OCI-LY1 (cell line): ENCODE results near the gene TDO2.

Source experiments
- H2AFZ ChIP-seq: fragments of 200-600 bp; sonication (generic), shearing (Covaris generic); 2 replicates; pipeline ENCODE4 v1.6.0; 2014; ENCODE audit warnings: antibody characterized with exemption, mild to moderate bottlenecking, low read length
- H3F3A ChIP-seq: fragments of 200-600 bp; sonication (generic), shearing (Covaris generic); 2 replicates; pipeline ENCODE4 v1.6.0; 2014; ENCODE audit warnings: mild to moderate bottlenecking, antibody characterized with exemption, low read length, moderate library complexity; ENCODE audit not compliant: insufficient read depth
- H3K27ac ChIP-seq: fragments of 200-600 bp; sonication (generic); 2 replicates; pipeline ENCODE4 v1.5.1; 2014; ENCODE audit warnings: low read length, mixed run types, mild to moderate bottlenecking, low read depth; ENCODE audit not compliant: poor library complexity, severe bottlenecking
- H3K27me3 ChIP-seq: fragments of 200-600 bp; sonication (generic); 2 replicates; pipeline ENCODE4 v1.6.0; 2014; ENCODE audit warnings: antibody characterized with exemption, mild to moderate bottlenecking, low read length, moderate library complexity; ENCODE audit not compliant: insufficient read depth
- H3K36me3 ChIP-seq: fragments of 200-600 bp; sonication (generic); 2 replicates; pipeline ENCODE4 v1.6.1; 2014; ENCODE audit warnings: mild to moderate bottlenecking, antibody characterized with exemption, low read length, moderate library complexity, mixed read lengths; ENCODE audit not compliant: insufficient read depth
- H3K4me1 ChIP-seq: fragments of 200-600 bp; sonication (generic); 2 replicates; pipeline ENCODE4 v1.5.1; 2014; ENCODE audit warnings: mild to moderate bottlenecking, low read length, moderate library complexity; ENCODE audit not compliant: insufficient read depth, severe bottlenecking
- H3K4me2 ChIP-seq: fragments of 200-600 bp; sonication (generic), shearing (Covaris generic); 2 replicates; pipeline ENCODE4 v1.6.1; 2014; ENCODE audit warnings: low read length
- H3K4me3 ChIP-seq: fragments of 200-600 bp; sonication (generic); 2 replicates; pipeline ENCODE4 v1.5.1; 2014; ENCODE audit warnings: low read length, low read depth, mild to moderate bottlenecking, mixed read lengths; ENCODE audit not compliant: poor library complexity, severe bottlenecking
- H3K79me2 ChIP-seq: fragments of 200-600 bp; shearing (Covaris generic); 2 replicates; pipeline ENCODE4 v1.6.1; 2016; ENCODE audit warnings: mixed run types, low read length, mixed read lengths; ENCODE audit not compliant: insufficient read depth
- H3K9ac ChIP-seq: fragments of 200-600 bp; sonication (generic), shearing (Covaris generic); 2 replicates; pipeline ENCODE4 v1.6.1; 2014; ENCODE audit warnings: mild to moderate bottlenecking, low read length, mixed read lengths
- H3K9me2 ChIP-seq: fragments of 200-600 bp; sonication (generic), shearing (Covaris generic); 2 replicates; pipeline ENCODE4 v1.6.1; 2014; ENCODE audit warnings: low read depth, mild to moderate bottlenecking, low read length, mixed read lengths
- H3K9me3 ChIP-seq: fragments of 200-600 bp; shearing (Covaris generic); 2 replicates; pipeline ENCODE4 v1.6.1; 2014; ENCODE audit warnings: low read length, mixed read lengths
- H4K20me1 ChIP-seq: fragments of 200-600 bp; sonication (generic), shearing (Covaris generic); 2 replicates; pipeline ENCODE4 v1.6.0; 2016; ENCODE audit warnings: mild to moderate bottlenecking, low read length; ENCODE audit not compliant: insufficient read depth
- CTCF ChIP-seq: fragments of 200-600 bp; sonication (generic), shearing (Covaris generic); IDR thresholded peaks from 2 replicates; pipeline ENCODE4 v1.5.1; 2017; ENCODE audit warnings: mild to moderate bottlenecking, antibody characterized with exemption, low read length, moderate library complexity, mixed read lengths
- EZH2 ChIP-seq: fragments of 200-600 bp; sonication (generic), shearing (Covaris generic); IDR thresholded peaks from 2 replicates; pipeline ENCODE4 v1.8.0; 2017; ENCODE audit warnings: borderline replicate concordance, mixed run types, mild to moderate bottlenecking, antibody characterized with exemption, low read length, moderate library complexity, mixed read lengths

Gene TDO2

GRCh38 chr4:155941820-155942219 is 38.3 kb downstream of the TDO2 start:
- Histone ChIP-seq H3K4me1 (no peaks in the 10 kb centered on the region), H3F3A (no peaks in the 10 kb centered on the region), H3K79me2 (no peaks in the 10 kb centered on the region), H3K4me3 (no peak overlapping the region), H2AFZ (no peak overlapping the region), H3K36me3 (no peaks in the 10 kb centered on the region), H4K20me1 (no peaks in the 10 kb centered on the region), H3K27ac (no peak overlapping the region), H3K27me3 (no peaks in the 10 kb centered on the region), H3K9me3 (no peaks in the 10 kb centered on the region), H3K4me2 (no peak overlapping the region), H3K9me2 (no peaks in the 10 kb centered on the region), H3K9ac (no peak overlapping the region)
- TF ChIP-seq CTCF (no peak), EZH2 (no peak)

GRCh38 chr4:155943605-155944291 is 40.3 kb downstream of the TDO2 start:
- no peak overlapping the region for H3K4me3 ChIP-seq

GRCh38 chr4:155944516-155944915 is 41.0 kb downstream of the TDO2 start:
- Histone ChIP-seq H3K9me2 (no peaks in the 10 kb centered on the region), H3K79me2 (no peaks in the 10 kb centered on the region)
- TF ChIP-seq CTCF = no peak
- TF ChIP-seq EZH2 = no peak

More at GRCh38 chr4:155943605-155944291, 40.3 kb downstream of the TDO2 start:
- no peak for TF ChIP-seq CTCF
- H3K4me1 ChIP-seq = no peaks in the 10 kb centered on the region
- no peak overlapping the region for H3K27ac ChIP-seq
- no peaks in the 10 kb centered on the region for H3K27me3 ChIP-seq
- H2AFZ ChIP-seq = no peak overlapping the region
- H3K9ac ChIP-seq = no peak overlapping the region
- no peaks in the 10 kb centered on the region for H3K9me2 ChIP-seq
- no peaks in the 10 kb centered on the region for H4K20me1 ChIP-seq
- H3K79me2 ChIP-seq = no peaks in the 10 kb centered on the region
- no peaks in the 10 kb centered on the region for H3K9me3 ChIP-seq
- H3K36me3 ChIP-seq = no peaks in the 10 kb centered on the region
- H3K4me2 ChIP-seq = no peak overlapping the region
- H3F3A ChIP-seq = no peaks in the 10 kb centered on the region

More at GRCh38 chr4:155944516-155944915, 41.0 kb downstream of the TDO2 start:
- Histone ChIP-seq H3K4me2 (no peak overlapping the region), H3F3A (no peaks in the 10 kb centered on the region), H3K4me1 (no peaks in the 10 kb centered on the region), H2AFZ (no peak overlapping the region), H3K27ac (no peak overlapping the region), H4K20me1 (no peaks in the 10 kb centered on the region), H3K36me3 (no peaks in the 10 kb centered on the region), H3K4me3 (no peak overlapping the region), H3K27me3 (no peaks in the 10 kb centered on the region), H3K9ac (no peak overlapping the region), H3K9me3 (no peaks in the 10 kb centered on the region)
